ENCODE data around the gene NFE2L2. TPM values are rescaled to one million over a fixed set of nuclear protein-coding genes. Genes with fewer than 3 reads are reported as not detected.
A peak's percentile ranks its signal among the peaks of the same experiment; 100 is the strongest.

The NFE2L2 gene
- total RNA-seq, 1 experiment from 2014 or later, result 104 TPM

DNA sequence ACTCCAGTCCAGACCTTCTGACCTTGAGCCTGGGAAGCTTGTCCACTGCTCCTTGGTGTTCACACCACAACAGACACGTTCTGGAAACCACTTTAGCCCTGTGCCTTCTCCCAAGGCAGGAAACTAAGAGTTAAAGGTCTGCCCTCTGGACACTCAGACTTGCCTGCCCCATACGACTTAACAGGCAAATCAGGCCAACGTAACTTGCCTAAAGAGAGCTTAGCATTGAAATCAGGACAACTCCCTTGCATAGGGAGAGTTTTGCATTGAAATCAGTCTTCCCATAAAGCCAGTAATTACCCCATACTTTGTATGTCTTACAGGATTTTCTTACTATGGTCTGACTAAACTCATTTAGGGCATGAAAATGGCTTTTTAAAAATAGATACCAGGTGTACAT lies 18.5 kb downstream of the NFE2L2 start:
- H3K36me3 ChIP-seq (ENCODE audit: control insufficient read depth, insufficient read depth, low read length), result no peaks in the 10 kb centered on the region; the same call in 1 of the 2 replicates
- no peaks in the 10 kb centered on the region for H3K9me3 ChIP-seq (ENCODE audit: control insufficient read depth, insufficient read depth, low read depth, low read length)
- ChIA-PET POLR2A (interaction anchor here (0.6 kb wide), 2 partner anchors 9 to 15 kb away, joined by 3 to 4 read pairs; no protein-coding TSS in a partner anchor), CTCF (interaction anchor here (0.6 to 0.8 kb wide), 2 partner anchors 17 to 20 kb away, joined by 3 read pairs; no protein-coding TSS in a partner anchor)
- peaks cover 98% of the 10 kb centered on the region for H3K4me1 ChIP-seq (ENCODE audit: control insufficient read depth, insufficient read depth, low read length)
- in situ Hi-C loops (cut with HindIII; ENCODE audit: low pct_unique_long_range_greater_than_20kb, low sequenced_read_pairs) (no loop called here), intact Hi-C loops (cut with micrococcal nuclease; ENCODE audit: unreplicated experiment) (loop anchor here (10.0 kb wide), 1 partner anchor 149 kb away; the partner anchor contains the start of gene AGPS)
- peak overlapping the region; percentile 94 for H3K27ac ChIP-seq (ENCODE audit: low read length)
- no peaks in the 10 kb centered on the region for H3K27me3 ChIP-seq (ENCODE audit: control insufficient read depth, insufficient read depth, low read length)
- DNase-seq (ENCODE audit: low read depth, low spot score) (no peak), ATAC-seq (0 out of 2 replicates have a peak, but pooled peaks have one; percentile 17)
- BruUV-seq (replicated peaks), result no TSS peak
- H3K4me3 ChIP-seq (ENCODE audit: low read depth in 2 of 2, low read length in 2 of 2), result no peak overlapping the region
- TF ChIP-seq POLR2AphosphoS5 (IDR thresholded peaks at IDR 0.05; ENCODE audit: low read depth, low read length) (no peak), TCF7L2 (IDR thresholded peaks at IDR 0.05; ENCODE audit: low read depth, low read length) (no peak), SIN3A (IDR thresholded peaks at IDR 0.05; ENCODE audit: borderline replicate concordance, insufficient read depth, low read depth, low read length) (no peak)
- TF ChIP-seq, protein P1, sequence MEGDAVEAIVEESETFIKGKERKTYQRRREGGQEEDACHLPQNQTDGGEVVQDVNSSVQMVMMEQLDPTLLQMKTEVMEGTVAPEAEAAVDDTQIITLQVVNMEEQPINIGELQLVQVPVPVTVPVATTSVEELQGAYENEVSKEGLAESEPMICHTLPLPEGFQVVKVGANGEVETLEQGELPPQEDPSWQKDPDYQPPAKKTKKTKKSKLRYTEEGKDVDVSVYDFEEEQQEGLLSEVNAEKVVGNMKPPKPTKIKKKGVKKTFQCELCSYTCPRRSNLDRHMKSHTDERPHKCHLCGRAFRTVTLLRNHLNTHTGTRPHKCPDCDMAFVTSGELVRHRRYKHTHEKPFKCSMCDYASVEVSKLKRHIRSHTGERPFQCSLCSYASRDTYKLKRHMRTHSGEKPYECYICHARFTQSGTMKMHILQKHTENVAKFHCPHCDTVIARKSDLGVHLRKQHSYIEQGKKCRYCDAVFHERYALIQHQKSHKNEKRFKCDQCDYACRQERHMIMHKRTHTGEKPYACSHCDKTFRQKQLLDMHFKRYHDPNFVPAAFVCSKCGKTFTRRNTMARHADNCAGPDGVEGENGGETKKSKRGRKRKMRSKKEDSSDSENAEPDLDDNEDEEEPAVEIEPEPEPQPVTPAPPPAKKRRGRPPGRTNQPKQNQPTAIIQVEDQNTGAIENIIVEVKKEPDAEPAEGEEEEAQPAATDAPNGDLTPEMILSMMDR (IDR thresholded peaks at IDR 0.05), result no peak
- TF ChIP-seq, protein P2, sequence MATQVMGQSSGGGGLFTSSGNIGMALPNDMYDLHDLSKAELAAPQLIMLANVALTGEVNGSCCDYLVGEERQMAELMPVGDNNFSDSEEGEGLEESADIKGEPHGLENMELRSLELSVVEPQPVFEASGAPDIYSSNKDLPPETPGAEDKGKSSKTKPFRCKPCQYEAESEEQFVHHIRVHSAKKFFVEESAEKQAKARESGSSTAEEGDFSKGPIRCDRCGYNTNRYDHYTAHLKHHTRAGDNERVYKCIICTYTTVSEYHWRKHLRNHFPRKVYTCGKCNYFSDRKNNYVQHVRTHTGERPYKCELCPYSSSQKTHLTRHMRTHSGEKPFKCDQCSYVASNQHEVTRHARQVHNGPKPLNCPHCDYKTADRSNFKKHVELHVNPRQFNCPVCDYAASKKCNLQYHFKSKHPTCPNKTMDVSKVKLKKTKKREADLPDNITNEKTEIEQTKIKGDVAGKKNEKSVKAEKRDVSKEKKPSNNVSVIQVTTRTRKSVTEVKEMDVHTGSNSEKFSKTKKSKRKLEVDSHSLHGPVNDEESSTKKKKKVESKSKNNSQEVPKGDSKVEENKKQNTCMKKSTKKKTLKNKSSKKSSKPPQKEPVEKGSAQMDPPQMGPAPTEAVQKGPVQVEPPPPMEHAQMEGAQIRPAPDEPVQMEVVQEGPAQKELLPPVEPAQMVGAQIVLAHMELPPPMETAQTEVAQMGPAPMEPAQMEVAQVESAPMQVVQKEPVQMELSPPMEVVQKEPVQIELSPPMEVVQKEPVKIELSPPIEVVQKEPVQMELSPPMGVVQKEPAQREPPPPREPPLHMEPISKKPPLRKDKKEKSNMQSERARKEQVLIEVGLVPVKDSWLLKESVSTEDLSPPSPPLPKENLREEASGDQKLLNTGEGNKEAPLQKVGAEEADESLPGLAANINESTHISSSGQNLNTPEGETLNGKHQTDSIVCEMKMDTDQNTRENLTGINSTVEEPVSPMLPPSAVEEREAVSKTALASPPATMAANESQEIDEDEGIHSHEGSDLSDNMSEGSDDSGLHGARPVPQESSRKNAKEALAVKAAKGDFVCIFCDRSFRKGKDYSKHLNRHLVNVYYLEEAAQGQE (IDR thresholded peaks at IDR 0.05; ENCODE audit: insufficient read depth in 1 of 2, low read depth in 2 of 2, low read length in 1 of 2), result no peak

DNA sequence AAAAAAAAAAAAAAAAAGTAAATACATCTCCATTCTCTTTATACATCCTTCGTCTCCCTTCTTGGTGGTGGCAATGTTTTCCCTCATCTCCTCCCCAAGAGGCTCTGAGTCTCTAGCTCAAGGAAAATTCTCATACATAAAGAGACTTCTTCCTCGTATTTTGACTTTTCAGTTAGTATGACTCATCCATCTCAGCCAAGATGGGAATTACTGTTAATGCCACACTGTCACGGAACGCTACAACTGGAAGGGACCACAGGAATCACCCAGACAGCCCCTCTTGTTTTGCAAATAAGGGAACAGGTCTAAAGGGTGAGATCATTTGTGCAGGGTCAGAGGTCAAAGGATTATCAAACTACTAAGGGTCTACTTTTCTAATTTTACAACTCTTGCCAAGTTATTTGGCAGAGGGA lies 19.5 kb downstream of the NFE2L2 start:
- in situ Hi-C loops (cut with HindIII; ENCODE audit: low pct_unique_long_range_greater_than_20kb, low sequenced_read_pairs), result no loop called here
- intact Hi-C loops (cut with micrococcal nuclease; ENCODE audit: unreplicated experiment), result loop anchor here (10.0 kb wide), 1 partner anchor 150 kb away; the partner anchor contains the start of gene AGPS
- H3K36me3 ChIP-seq (ENCODE audit: control insufficient read depth, insufficient read depth, low read length), result no peaks in the 10 kb centered on the region; the same call in 1 of the 2 replicates
- H3K27me3 ChIP-seq (ENCODE audit: control insufficient read depth, insufficient read depth, low read length), result no peaks in the 10 kb centered on the region
- ChIA-PET POLR2A (no interaction called here), CTCF (no interaction called here)
- H3K4me3 ChIP-seq (ENCODE audit: low read depth in 2 of 2, low read length in 2 of 2), result no peak overlapping the region
- no peaks in the 10 kb centered on the region for H3K9me3 ChIP-seq (ENCODE audit: control insufficient read depth, insufficient read depth, low read depth, low read length)
- H3K4me1 ChIP-seq (ENCODE audit: control insufficient read depth, insufficient read depth, low read length), result peaks cover 98% of the 10 kb centered on the region
- TF ChIP-seq POLR2AphosphoS5 (IDR thresholded peaks at IDR 0.05; ENCODE audit: low read depth, low read length) (peak; percentile 29; the same call in 1 of the 2 replicates), TCF7L2 (IDR thresholded peaks at IDR 0.05; ENCODE audit: low read depth, low read length) (no peak)
- no TSS peak for BruUV-seq (replicated peaks)
- DNase-seq (ENCODE audit: low read depth, low spot score) (peak; percentile 53), ATAC-seq (peak; percentile 65)
- H3K27ac ChIP-seq (ENCODE audit: low read length), result peak overlapping the region; percentile 94

DNA sequence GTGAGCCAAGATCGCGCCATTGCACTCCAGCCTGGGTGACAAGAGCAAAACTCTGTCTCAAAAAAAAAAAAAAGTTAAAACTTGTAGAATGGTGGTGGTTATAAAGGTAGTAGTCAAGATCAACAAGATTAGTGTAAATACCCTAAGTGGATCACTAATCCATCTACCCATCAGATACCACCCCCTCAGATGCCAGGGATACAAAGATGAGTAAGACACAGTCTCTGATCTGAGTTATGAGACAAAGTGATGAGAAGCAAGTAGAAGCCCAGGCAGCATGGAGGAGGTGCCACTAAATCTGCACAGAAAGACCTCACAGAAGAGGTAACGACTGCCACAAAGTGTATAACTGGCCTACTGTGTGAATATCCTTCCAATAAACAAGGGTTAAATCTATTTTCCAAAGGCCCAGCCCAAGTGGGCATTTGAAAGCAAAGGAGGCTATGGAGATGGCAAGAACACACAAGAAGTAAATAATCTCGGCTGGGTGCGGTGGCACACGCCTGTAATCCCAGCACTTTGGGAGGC lies 20.2 kb downstream of the NFE2L2 start:
- Histone ChIP-seq H3K27me3 (ENCODE audit: control insufficient read depth, insufficient read depth, low read length) (no peaks in the 10 kb centered on the region), H3K9me3 (ENCODE audit: control insufficient read depth, insufficient read depth, low read depth, low read length) (no peaks in the 10 kb centered on the region), H3K4me3 (ENCODE audit: low read depth in 2 of 2, low read length in 2 of 2) (no peak overlapping the region), H3K4me1 (ENCODE audit: control insufficient read depth, insufficient read depth, low read length) (peaks cover 98% of the 10 kb centered on the region), H3K36me3 (ENCODE audit: control insufficient read depth, insufficient read depth, low read length) (no peaks in the 10 kb centered on the region; the same call in 1 of the 2 replicates), H3K27ac (ENCODE audit: low read length) (peak overlapping the region; percentile 94)
- no peak for TF ChIP-seq TCF7L2 (IDR thresholded peaks at IDR 0.05; ENCODE audit: low read depth, low read length)
- TF ChIP-seq, protein P2 (IDR thresholded peaks at IDR 0.05; ENCODE audit: insufficient read depth in 1 of 2, low read depth in 2 of 2, low read length in 1 of 2), result no peak
- TF ChIP-seq SIN3A (IDR thresholded peaks at IDR 0.05; ENCODE audit: borderline replicate concordance, insufficient read depth, low read depth, low read length), result no peak
- no peak for TF ChIP-seq POLR2AphosphoS5 (IDR thresholded peaks at IDR 0.05; ENCODE audit: low read depth, low read length)
- TF ChIP-seq, protein P1 (IDR thresholded peaks at IDR 0.05), result no peak
- no TSS peak for BruUV-seq (replicated peaks)
- ATAC-seq, result no peak
- intact Hi-C loops (cut with micrococcal nuclease; ENCODE audit: unreplicated experiment) (loop anchor here (10.0 kb wide), 1 partner anchor 150 kb away; the partner anchor contains the start of gene AGPS), in situ Hi-C loops (cut with HindIII; ENCODE audit: low pct_unique_long_range_greater_than_20kb, low sequenced_read_pairs) (no loop called here)
- DNase-seq (ENCODE audit: low read depth, low spot score), result no peak
- CTCF ChIA-PET, result no interaction called here
- POLR2A ChIA-PET, result no interaction called here

Measured in Panc1 (cell line).